H9 (cell line): ENCODE data around the gene FAM174C. TPM values are rescaled to one million over a fixed set of nuclear protein-coding genes. Genes with fewer than 3 reads are reported as not detected.

ENCODE experiments used
- DNase-seq: peaks from one replicate; pipeline ENCODE4 v3.0.0-alpha.2; 2017
- H2AFZ ChIP-seq: one replicate; pipeline ENCODE4 v1.6.1; 2013; ENCODE audit warnings: mild to moderate bottlenecking, low read length, control low read depth, moderate library complexity
- H2AK5ac ChIP-seq: 2 replicates; pipeline ENCODE4 v1.6.1; 2013; ENCODE audit warnings: low read length, control low read depth, mixed read lengths; ENCODE audit not compliant: insufficient read length
- H2BK120ac ChIP-seq: one replicate; pipeline ENCODE4 v1.6.1; 2013; ENCODE audit warnings: low read depth, mild to moderate bottlenecking, low read length, control low read depth, inconsistent platforms; ENCODE audit not compliant: poor library complexity, severe bottlenecking
- H2BK12ac ChIP-seq: 2 replicates; pipeline ENCODE4 v1.6.1; 2013; ENCODE audit warnings: low read length, control low read depth, mixed read lengths, low read depth; ENCODE audit not compliant: insufficient read length
- H2BK15ac ChIP-seq: 2 replicates; pipeline ENCODE4 v1.6.1; 2013; ENCODE audit warnings: low read depth, low read length, control low read depth
- H2BK20ac ChIP-seq: one replicate; pipeline ENCODE4 v1.6.1; 2013; ENCODE audit warnings: low read depth, mild to moderate bottlenecking, low read length, control low read depth, inconsistent platforms; ENCODE audit not compliant: poor library complexity, severe bottlenecking
- H2BK5ac ChIP-seq: 2 replicates; pipeline ENCODE4 v1.6.1; 2013; ENCODE audit warnings: low read length, control low read depth, mixed read lengths; ENCODE audit not compliant: insufficient read length
- H3K14ac ChIP-seq: 2 replicates; pipeline ENCODE4 v1.6.1; 2013; ENCODE audit warnings: low read length, control low read depth; ENCODE audit not compliant: insufficient read depth
- H3K18ac ChIP-seq: 2 replicates; pipeline ENCODE4 v1.6.1; 2013; ENCODE audit warnings: low read depth, mild to moderate bottlenecking, mixed read lengths, low read length, control low read depth; ENCODE audit not compliant: insufficient read length
- H3K23ac ChIP-seq: 2 replicates; pipeline ENCODE4 v1.6.1; 2013; ENCODE audit warnings: low read length, control low read depth, mixed read lengths, low read depth; ENCODE audit not compliant: insufficient read length
- H3K23me2 ChIP-seq: 2 replicates; pipeline ENCODE4 v1.6.1; 2013; ENCODE audit warnings: low read depth, mild to moderate bottlenecking, mixed read lengths, low read length, control low read depth; ENCODE audit not compliant: insufficient read length, poor library complexity, severe bottlenecking
- H3K27ac ChIP-seq: 2 replicates; pipeline ENCODE4 v1.5.1; 2013; ENCODE audit warnings: low read length, control low read depth, mixed read lengths, low read depth; ENCODE audit not compliant: insufficient read length
- H3K27me3 ChIP-seq: 2 replicates; pipeline ENCODE4 v1.6.1; 2013; ENCODE audit warnings: low read length, control low read depth, inconsistent platforms; ENCODE audit not compliant: insufficient read depth
- H3K4ac ChIP-seq: 2 replicates; pipeline ENCODE4 v1.6.1; 2013; ENCODE audit warnings: low read depth, mild to moderate bottlenecking, control low read depth, inconsistent platforms, low read length, moderate library complexity
- H3K4me1 ChIP-seq: 2 replicates; pipeline ENCODE4 v1.6.1; 2013; ENCODE audit warnings: low read length, control low read depth, inconsistent platforms; ENCODE audit not compliant: insufficient read depth
- H3K4me2 ChIP-seq: 2 replicates; pipeline ENCODE4 v1.6.1; 2013; ENCODE audit warnings: low read length, control low read depth, mixed read lengths; ENCODE audit not compliant: insufficient read length, insufficient read depth
- H3K56ac ChIP-seq: 2 replicates; pipeline ENCODE4 v1.6.1; 2013; ENCODE audit warnings: low read depth, mild to moderate bottlenecking, mixed read lengths, low read length, control low read depth; ENCODE audit not compliant: insufficient read length
- H3K79me1 ChIP-seq: 2 replicates; pipeline ENCODE4 v1.6.1; 2013; ENCODE audit warnings: low read depth, mild to moderate bottlenecking, moderate library complexity, low read length, control low read depth, inconsistent platforms; ENCODE audit not compliant: insufficient read depth, poor library complexity, severe bottlenecking
- H3K79me2 ChIP-seq: 2 replicates; pipeline ENCODE4 v1.6.1; 2013; ENCODE audit warnings: low read length, control low read depth, inconsistent platforms; ENCODE audit not compliant: insufficient read depth
- H3K9ac ChIP-seq: 2 replicates; pipeline ENCODE4 v1.6.1; 2013; ENCODE audit warnings: low read length, control low read depth, mixed read lengths; ENCODE audit not compliant: insufficient read length; ENCODE audit errors: extremely low read depth
- H3K9me3 ChIP-seq: one replicate; pipeline ENCODE4 v1.6.1; 2013; ENCODE audit warnings: low read depth, low read length, inconsistent platforms; ENCODE audit not compliant: control insufficient read depth
- H3T11ph ChIP-seq: one replicate; pipeline ENCODE4 v1.6.1; 2013; ENCODE audit warnings: mild to moderate bottlenecking, low read length, control low read depth, inconsistent platforms
- H4K20me1 ChIP-seq: one replicate; pipeline ENCODE4 v1.6.1; 2013; ENCODE audit not compliant: control insufficient read depth, insufficient read length, insufficient read depth
- H4K5ac ChIP-seq: 2 replicates; pipeline ENCODE4 v1.6.1; 2013; ENCODE audit warnings: low read depth, mild to moderate bottlenecking, mixed read lengths, low read length, control low read depth; ENCODE audit not compliant: insufficient read length
- H4K8ac ChIP-seq: replicated peaks from 2 replicates; pipeline ENCODE4 v1.6.1; 2013; ENCODE audit warnings: low read length, control low read depth, mixed read lengths, low read depth; ENCODE audit not compliant: insufficient read length
- H4K91ac ChIP-seq: 2 replicates; pipeline ENCODE4 v1.6.1; 2013; ENCODE audit warnings: low read depth, mild to moderate bottlenecking, moderate library complexity, mixed read lengths, low read length, control low read depth; ENCODE audit not compliant: insufficient read length
- H3K27ac Mint-ChIP-seq, 3 experiments: 2 replicates in 2 of 3; 3 replicates in 1 of 3; pipeline ENCODE4 v1.8.0; 2020 to 2021; ENCODE audit warnings: mixed read lengths in 3 of 3, mild to moderate bottlenecking in 1 of 3, moderate library complexity in 1 of 3
- H3K27me3 Mint-ChIP-seq: 2 replicates; pipeline ENCODE4 v1.8.0; 2021; ENCODE audit warnings: low read depth, mild to moderate bottlenecking, moderate library complexity, mixed read lengths
- H3K36me3 Mint-ChIP-seq, 3 experiments: 2 replicates in 2 of 3; 3 replicates in 1 of 3; pipeline ENCODE4 v1.8.0; 2020 to 2021; ENCODE audit warnings: low read depth in 3 of 3, mixed read lengths in 3 of 3; ENCODE audit not compliant: insufficient read depth in 1 of 3
- H3K4me1 Mint-ChIP-seq, 2 experiments: 2 replicates each; pipeline ENCODE4 v1.8.0; 2020; ENCODE audit warnings: mixed read lengths in 2 of 2
- H3K4me3 Mint-ChIP-seq, 2 experiments: 2 replicates in 1 of 2; 3 replicates in 1 of 2; pipeline ENCODE4 v1.8.0; 2020 to 2021; ENCODE audit warnings: mild to moderate bottlenecking in 2 of 2, mixed read lengths in 2 of 2, moderate library complexity in 1 of 2
- H3K9me3 Mint-ChIP-seq, 2 experiments: 2 replicates in 1 of 2; 3 replicates in 1 of 2; pipeline ENCODE4 v1.8.0; 2020; ENCODE audit warnings: mild to moderate bottlenecking in 2 of 2, mixed read lengths in 2 of 2, moderate library complexity in 1 of 2
- CTCF ChIP-seq: fragments of 200-600 bp; sonication (generic); conservative IDR thresholded peaks from 3 replicates; pipeline ENCODE4 v1.8.0; 2021; ENCODE audit warnings: antibody characterized with exemption, mild to moderate bottlenecking
- WGBS: extraction: QIAGEN DNeasy Blood & Tissue Kit; methylation state at CpG from one replicate; pipeline ENCODE4 v1.1.7; 2013; ENCODE audit warnings: missing lambda C conversion rate, low lambda C conversion rate, mixed read lengths; ENCODE audit not compliant: insufficient read length; ENCODE audit errors: extremely low coverage; 5-methylcytosine and 5-hydroxymethylcytosine counted together
- total RNA-seq: library from RNA; stranded (reverse); gene quantifications from 2 replicates; pipeline ENCODE4 v1.2.1, GENCODE V29; 2021

The FAM174C gene
- total RNA-seq, 1 experiment from 2014 or later: 63.0 TPM

- H4K5ac ChIP-seq: no peak overlapping the region
- no peaks in the 10 kb centered on the region for H3K9me3 Mint-ChIP-seq
- peak overlapping the region; percentile 9 to 15; a peak in 1 of 5 replicates for H3K4me3 Mint-ChIP-seq
Observed at GRCh38 chr19:1278074-1278473, 2.7 kb downstream of the FAM174C start.

More at GRCh38 chr19:1278074-1278473, 2.7 kb downstream of the FAM174C start:
- Histone ChIP-seq H2AFZ (no peak overlapping the region), H2BK15ac (no peak overlapping the region), H4K91ac (no peak overlapping the region), H2BK12ac (no peak overlapping the region), H3K4ac (no peak overlapping the region), H2BK5ac (no peak overlapping the region), H3K27ac (no peak overlapping the region), H3K23ac (no peak overlapping the region), H3K14ac (no peak overlapping the region), H2AK5ac (no peak overlapping the region), H3K18ac (no peak overlapping the region), H3K4me2 (no peak overlapping the region), H3K9me3 (no peaks in the 10 kb centered on the region), H4K8ac (no peak overlapping the region), H3K23me2 (peaks cover 9% of the 10 kb centered on the region), H3K79me2 (no peaks in the 10 kb centered on the region), H3K9ac (no peak overlapping the region), H4K20me1 (no peaks in the 10 kb centered on the region), H3K4me1 (no peaks in the 10 kb centered on the region), H3K79me1 (no peaks in the 10 kb centered on the region), H3K27me3 (no peaks in the 10 kb centered on the region), H2BK120ac (no peak overlapping the region), H2BK20ac (no peak overlapping the region), H3T11ph (no peak overlapping the region), H3K56ac (no peak overlapping the region)
- Mint-ChIP-seq H3K27ac (peak overlapping the region in 1 of 3 experiments; percentile 49; a peak in 1 of 7 replicates), H3K4me1 (peaks cover 18 to 21% of the 10 kb centered on the region in 2 experiments), H3K36me3 (peaks cover 9 to 50% (median 27%) of the 10 kb centered on the region in 3 experiments), H3K27me3 (no peaks in the 10 kb centered on the region; the same call in 1 of the 2 replicates)
- no peak for TF ChIP-seq CTCF
- no peak for DNase-seq
- no CpG with 5 or more reads among the region's 12 CpGs for WGBS
